Psoas muscle (tissue), 8 donors: ENCODE data around the gene SCTR. TPM values are rescaled to one million over a fixed set of nuclear protein-coding genes. Genes with fewer than 3 reads are reported as not detected.

ENCODE experiments used
- ATAC-seq, 4 donors: fragments of 200-7000 bp; cut with Tn5 transposase; one replicate each; pipeline ENCODE4 v1.9.1; 2020; ENCODE audit warnings: moderate library complexity in 3 of 4, mild to moderate bottlenecking in 2 of 4
- DNase-seq, 2 donors: peaks; one replicate each; pipeline ENCODE4 v3.0.0-alpha.2; 2020
- H3K27ac ChIP-seq: fragments of 200-600 bp; one replicate; pipeline ENCODE4 v1.8.0; 2022
- H3K27me3 ChIP-seq, 3 donors: fragments of 200-600 bp in 1 of 3; one replicate each; pipeline versions ENCODE4 v1.6.1 to v1.8.0; 2013 to 2022; ENCODE audit warnings: low read length in 2 of 3, mild to moderate bottlenecking in 2 of 3, moderate library complexity in 1 of 3; ENCODE audit not compliant: insufficient read depth in 3 of 3
- H3K36me3 ChIP-seq, 2 donors: fragments of 200-600 bp in 1 of 2; one replicate each; pipeline versions ENCODE4 v1.6.1 to v1.8.0; 2013 to 2022; ENCODE audit warnings: low read depth in 1 of 2, mild to moderate bottlenecking in 1 of 2, moderate library complexity in 1 of 2; ENCODE audit not compliant: insufficient read depth in 1 of 2
- H3K4me1 ChIP-seq: fragments of 200-600 bp; one replicate; pipeline ENCODE4 v1.8.0; 2022
- H3K4me3 ChIP-seq: fragments of 200-600 bp; one replicate; pipeline ENCODE4 v1.8.0; 2022; ENCODE audit warnings: mild to moderate bottlenecking
- H3K9me3 ChIP-seq: fragments of 200-600 bp; one replicate; pipeline ENCODE4 v1.8.0; 2022
- WGBS, 3 donors: extraction: QIAGEN DNeasy Blood & Tissue Kit; methylation state at CpG; one replicate each; pipeline versions ENCODE4 v1.1.6 to v1.1.7; 2013; 5-methylcytosine and 5-hydroxymethylcytosine counted together
- intact Hi-C, 2 donors: fragments of 100-400 bp; cut with DNase I; formaldehyde crosslinking; loops; one replicate each; pipeline versions ENCODE4 v1.11.0 to v1.14.2; 2022
- polyA plus RNA-seq, 3 donors: library from polyadenylated mRNA; stranded (reverse); fragments of 200-250 nt; gene quantifications; one replicate each; pipeline ENCODE4 v1.2.3, GENCODE V29; 2013
- total RNA-seq, 4 donors: library from RNA; stranded (reverse); fragmentation: NEBNext Ultra II Directional in 2 of 4; extraction: Animal tissue kit (Norgen Biotek cat#: 25700) in 2 of 4; gene quantifications; one replicate each; pipeline versions ENCODE4 v1.2.1 to v1.2.4, GENCODE V29; 2021 to 2023
- TF ChIP-seq, protein P1 (sequence below): fragments of 200-600 bp; IDR thresholded peaks from one replicate; pipeline ENCODE4 v1.8.0; 2022; ENCODE audit warnings: antibody characterized with exemption
- donor health status: healthy with polysubstance abuse.
- donor health status: DM: no; HTN: no; CAD: no; lungs with moderate emphysema.
- donor health status: Bipolar disorder and iron deficiency.
- donor health status: healthy.
- donor health status: DM: yes; HTN: yes; CAD: no.
- donor health status: DM: no; HTN: no; CAD: no.
- donor health status: DM: no; HTN: no; CAD: no.
- donor health status: DM: yes; HTN: yes; CAD: no.

Gene SCTR
- total and polyA plus RNA-seq, 7 donors, result 0.12 to 1.3 (median 0.57) TPM; not detected in 4

DNA sequence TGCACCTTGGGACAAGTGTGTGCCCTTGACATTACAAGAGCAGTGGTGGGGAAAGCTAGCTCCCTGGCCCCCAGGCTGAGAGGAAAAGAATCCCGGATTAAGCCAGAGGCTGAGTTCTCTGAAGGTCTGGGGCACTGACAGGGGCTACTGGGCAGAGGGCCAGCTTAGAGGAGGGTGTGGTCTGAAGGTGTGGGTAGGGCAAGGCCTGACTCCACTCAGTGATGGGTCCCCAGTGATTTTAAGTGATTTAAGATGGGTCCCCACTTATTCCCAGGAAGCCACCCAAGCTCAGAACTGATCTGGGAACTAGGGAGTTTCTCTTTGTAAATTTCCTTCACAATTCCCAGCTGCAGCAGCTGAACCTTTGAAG, 83.8 kb downstream of the SCTR start:
- Histone ChIP-seq H3K36me3 (no peaks in the 10 kb centered on the region), H3K4me1 (no peaks in the 10 kb centered on the region), H3K27me3 (no peaks in the 10 kb centered on the region), H3K4me3 (no peak overlapping the region), H3K9me3 (no peaks in the 10 kb centered on the region), H3K27ac (no peak overlapping the region)
- WGBS, 3 donors, result 61 to 76% (median 70%) methylated on average over 1 of the region's 1 CpG
- TF ChIP-seq, protein P1, sequence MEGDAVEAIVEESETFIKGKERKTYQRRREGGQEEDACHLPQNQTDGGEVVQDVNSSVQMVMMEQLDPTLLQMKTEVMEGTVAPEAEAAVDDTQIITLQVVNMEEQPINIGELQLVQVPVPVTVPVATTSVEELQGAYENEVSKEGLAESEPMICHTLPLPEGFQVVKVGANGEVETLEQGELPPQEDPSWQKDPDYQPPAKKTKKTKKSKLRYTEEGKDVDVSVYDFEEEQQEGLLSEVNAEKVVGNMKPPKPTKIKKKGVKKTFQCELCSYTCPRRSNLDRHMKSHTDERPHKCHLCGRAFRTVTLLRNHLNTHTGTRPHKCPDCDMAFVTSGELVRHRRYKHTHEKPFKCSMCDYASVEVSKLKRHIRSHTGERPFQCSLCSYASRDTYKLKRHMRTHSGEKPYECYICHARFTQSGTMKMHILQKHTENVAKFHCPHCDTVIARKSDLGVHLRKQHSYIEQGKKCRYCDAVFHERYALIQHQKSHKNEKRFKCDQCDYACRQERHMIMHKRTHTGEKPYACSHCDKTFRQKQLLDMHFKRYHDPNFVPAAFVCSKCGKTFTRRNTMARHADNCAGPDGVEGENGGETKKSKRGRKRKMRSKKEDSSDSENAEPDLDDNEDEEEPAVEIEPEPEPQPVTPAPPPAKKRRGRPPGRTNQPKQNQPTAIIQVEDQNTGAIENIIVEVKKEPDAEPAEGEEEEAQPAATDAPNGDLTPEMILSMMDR, result no peak
- no peak for ATAC-seq
- intact Hi-C loops, result no loop called here
- DNase-seq, result no peak

DNA sequence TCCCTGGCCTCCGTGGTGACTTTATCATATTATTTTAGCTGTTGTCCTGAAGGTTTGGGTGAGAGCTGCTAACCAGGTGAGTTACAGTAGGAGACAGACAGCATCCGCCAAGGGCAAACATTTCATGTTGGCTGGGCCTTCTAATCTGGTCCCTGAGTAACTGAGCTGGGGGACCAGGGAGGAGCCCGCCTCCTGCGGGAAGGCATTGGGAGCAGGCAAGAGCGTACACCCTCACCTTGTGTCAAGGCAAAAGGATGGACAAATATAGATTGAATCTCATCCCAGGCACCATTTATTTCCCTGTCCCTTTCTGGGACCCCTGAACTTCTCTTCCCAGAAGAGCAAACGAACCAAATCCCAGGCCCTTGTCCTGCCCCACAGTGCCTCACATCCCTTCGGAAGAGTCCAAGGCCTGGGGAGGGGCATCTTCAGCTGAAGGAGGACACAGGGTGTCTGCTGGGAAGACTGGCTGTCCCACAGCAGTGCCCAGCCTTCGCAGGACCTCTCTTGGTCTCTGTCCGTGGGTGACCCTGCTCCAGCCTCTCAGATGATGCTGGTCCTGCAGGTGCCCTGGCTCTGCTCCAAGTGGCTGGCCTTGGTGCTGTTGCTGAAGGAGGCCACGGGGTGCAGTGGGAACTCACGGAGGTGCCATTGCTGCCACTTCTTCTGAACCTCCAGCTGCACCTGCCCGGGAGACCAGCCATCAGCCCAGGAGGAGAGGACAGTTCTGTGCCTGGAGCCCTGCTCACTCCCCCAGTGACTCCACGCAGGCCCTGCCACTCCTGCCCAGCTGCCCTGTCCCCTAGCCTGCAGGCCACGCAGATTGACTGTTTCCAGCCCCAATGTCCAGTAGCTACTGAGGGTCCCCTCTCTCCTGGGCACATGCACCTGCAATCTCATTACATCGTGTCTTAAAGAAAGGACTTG, 84.4 kb downstream of the SCTR start:
- TF ChIP-seq, protein P1, result no peak
- Histone ChIP-seq H3K36me3 (no peaks in the 10 kb centered on the region), H3K4me3 (no peak overlapping the region), H3K9me3 (no peaks in the 10 kb centered on the region), H3K4me1 (no peaks in the 10 kb centered on the region), H3K27ac (no peak overlapping the region), H3K27me3 (no peaks in the 10 kb centered on the region)
- no peak for ATAC-seq
- WGBS, 3 donors, result 78 to 91% (median 87%) methylated on average over 15 of the region's 15 CpGs
- DNase-seq, result no peak
- intact Hi-C loops, result no loop called here

DNA sequence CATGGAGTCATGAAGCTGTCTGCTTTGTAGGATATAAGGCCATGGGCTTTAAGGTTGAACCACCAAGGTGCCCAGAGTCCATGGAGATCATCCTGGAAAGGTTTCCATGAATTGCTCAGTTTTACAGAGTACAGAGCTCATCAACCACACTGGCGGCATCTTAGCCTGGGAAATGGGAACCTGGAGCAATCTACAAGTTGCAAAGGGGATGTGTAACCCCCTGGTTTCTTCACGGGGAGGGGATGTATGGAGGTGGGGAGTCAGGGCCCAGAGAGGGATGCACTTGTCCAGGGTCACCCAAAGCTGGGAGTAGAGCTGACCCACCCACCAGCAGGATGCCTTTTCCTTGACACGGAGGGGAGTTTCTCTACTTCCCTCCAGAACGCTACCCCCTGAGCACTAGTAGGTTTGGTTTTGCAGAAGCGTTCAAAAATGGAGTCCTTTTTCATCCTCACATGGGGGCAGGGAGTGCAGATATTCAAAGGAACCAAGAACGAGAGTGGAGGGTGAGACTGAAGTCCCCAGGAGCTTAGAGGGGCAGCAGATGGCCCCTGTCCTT, 85.5 kb downstream of the SCTR start:
- Histone ChIP-seq H3K4me1 (no peaks in the 10 kb centered on the region), H3K9me3 (no peaks in the 10 kb centered on the region), H3K4me3 (no peak overlapping the region), H3K27me3 (no peaks in the 10 kb centered on the region), H3K36me3 (no peaks in the 10 kb centered on the region), H3K27ac (no peak overlapping the region)
- DNase-seq (no peak), ATAC-seq (no peak)
- 94 to 97% (median 94%) methylated on average over 6 of the region's 6 CpGs for WGBS, 3 donors
- TF ChIP-seq, protein P1, result no peak
- intact Hi-C loops, result no loop called here

DNA sequence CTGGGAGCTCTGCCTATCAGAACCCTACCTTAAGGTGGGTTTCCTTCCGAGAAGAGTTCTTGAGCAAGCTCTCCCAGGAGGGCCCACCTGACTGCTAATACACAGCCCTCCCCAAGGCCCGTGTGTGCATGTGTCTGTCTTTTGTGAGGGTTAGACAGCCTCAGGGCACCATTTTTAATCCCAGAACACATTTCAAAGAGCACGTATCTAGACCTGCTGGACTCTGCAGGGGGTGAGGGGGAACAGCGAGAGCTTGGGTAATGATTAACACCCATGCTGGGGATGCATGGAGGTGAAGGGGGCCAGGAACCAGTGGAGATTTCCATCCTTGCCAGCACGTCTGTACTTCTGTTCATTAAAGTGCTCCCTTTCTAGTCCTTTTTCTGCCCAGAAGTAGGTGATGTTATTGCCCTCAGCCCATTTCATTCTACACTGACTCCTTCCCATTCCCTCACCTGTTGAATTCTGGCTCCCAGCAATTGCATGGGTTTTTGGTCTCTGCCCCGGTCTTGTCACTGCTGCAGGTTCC, 86.1 kb downstream of the SCTR start:
- ATAC-seq (no peak), DNase-seq (no peak)
- 86 to 99% (median 93%) methylated on average over 6 of the region's 6 CpGs for WGBS, 3 donors
- Histone ChIP-seq H3K9me3 (no peaks in the 10 kb centered on the region), H3K27ac (no peak overlapping the region), H3K4me1 (no peaks in the 10 kb centered on the region), H3K36me3 (no peaks in the 10 kb centered on the region), H3K27me3 (no peaks in the 10 kb centered on the region), H3K4me3 (no peak overlapping the region)
- intact Hi-C loops, result no loop called here
- TF ChIP-seq, protein P1, result no peak
